Stimulated activated CD4-positive, alpha-beta T cell treated with anti-CD3 and anti-CD28 coated beads, Interleukin-15, amount 100 ng/mL, for 48 hours (primary cell): Measurements from ENCODE around the gene IGSF22.
"Not testable (repeated sequence)": the region's sequence is repeated elsewhere in the genome, so short reads cannot be mapped to it uniquely, and the experiment has no call there.

ENCODE experiments used
- DNase-seq, 2 donors: peaks; one replicate each; pipeline ENCODE4 v3.0.0-alpha.2; 2020; ENCODE audit warnings: low read depth in 2 of 2

The IGSF22 gene

GRCh38 chr11:18691467-18692140, 34.4 kb downstream of the IGSF22 start:
- DNase-seq = not testable (repeated sequence)

DNA sequence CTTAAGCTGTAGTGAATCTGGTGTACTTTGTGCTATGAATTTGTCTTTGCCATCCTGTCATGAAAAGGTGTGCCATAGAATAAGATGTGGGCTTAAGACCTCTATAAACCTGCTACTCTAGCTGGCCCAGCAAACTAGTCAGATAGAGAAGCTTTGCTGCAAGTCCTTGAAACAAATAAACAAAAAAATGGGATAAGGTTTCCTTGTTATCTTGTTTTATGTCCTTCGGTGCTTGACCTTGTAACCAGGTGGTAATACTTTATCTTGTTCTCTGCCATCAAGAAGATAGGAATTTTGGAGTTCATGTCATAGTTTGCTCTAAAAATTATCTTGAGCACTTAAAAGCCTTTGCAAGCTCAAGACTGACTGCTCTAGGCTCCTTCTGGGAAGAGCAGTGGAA, 41.7 kb downstream of the IGSF22 start:
- no peak for DNase-seq

DNA sequence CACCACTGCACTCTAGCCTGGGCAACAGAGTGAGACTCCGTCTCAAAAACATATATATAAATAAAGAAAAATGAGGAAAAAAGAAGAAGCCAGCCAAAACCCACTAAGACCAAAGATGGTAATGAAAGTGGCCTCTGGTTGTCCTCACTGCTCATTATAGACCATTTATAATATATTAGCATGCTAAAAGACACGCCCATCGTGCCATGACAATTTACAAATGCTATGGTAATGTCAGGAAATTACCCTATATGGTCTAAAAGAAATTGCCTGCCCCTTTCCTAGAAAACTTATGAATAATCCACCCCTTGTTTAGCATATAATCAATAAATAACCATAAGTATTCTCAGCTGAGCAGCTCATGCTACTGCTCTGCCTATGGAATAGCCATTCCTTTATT, 43.5 kb downstream of the IGSF22 start:
- DNase-seq = no peak

DNA sequence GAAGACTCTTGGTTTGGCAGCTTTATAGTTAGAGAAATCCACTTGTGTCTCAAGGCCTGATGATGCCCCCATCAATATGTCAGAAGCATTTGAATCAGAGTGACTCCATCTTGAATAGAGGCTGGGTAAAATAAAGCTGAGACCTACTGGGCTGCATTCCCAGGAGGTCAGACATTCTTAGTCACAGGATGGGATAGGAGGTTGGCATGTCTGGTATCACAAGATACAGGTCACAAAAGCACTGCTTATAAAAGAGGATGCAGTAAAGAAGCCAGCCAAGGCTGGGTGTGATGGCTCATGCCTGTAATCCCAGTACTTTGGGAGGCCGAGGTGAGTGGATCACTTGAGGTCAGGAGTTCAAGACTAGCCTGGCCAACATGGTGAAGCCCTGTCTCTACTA, 44.0 kb downstream of the IGSF22 start:
- DNase-seq = not testable (repeated sequence)

DNA sequence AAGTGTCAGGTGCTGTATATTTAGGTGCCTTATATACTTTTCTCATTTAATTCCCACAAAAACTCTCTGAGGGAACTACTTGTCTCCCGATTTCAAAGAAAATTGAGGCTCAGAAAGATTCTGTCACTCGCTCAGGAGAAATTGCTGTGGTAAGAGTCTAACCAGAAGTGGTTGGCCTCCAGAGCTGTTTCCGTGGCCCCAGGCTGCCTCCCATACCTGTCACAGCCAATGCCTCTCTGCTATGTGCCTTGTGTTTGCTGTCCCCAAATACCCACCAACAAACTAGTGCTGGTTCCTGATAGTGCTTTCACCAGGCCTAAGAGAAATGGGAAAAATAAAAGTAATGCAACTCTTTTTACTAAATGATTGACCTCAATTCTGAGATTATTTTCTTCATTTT, 48.4 kb downstream of the IGSF22 start:
- no peak for DNase-seq

DNA sequence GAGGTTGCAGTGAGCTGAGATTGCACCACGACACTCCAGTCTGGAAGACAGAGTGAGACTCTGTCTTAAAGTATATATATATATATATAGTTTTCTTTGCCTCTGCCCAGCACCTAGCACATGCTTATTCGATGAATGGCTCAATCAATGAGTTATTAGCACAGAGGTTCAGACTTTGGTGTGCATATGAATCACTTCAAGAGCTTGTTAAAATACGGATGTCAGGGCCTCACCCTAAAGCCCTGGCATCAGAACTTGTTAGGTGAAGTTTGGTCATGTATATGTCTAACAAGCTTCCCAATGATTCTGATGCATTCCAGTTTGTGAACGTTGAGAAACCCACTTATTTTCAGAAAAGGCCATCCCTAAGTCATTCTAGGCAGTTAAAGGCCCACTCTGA, 49.2 kb downstream of the IGSF22 start:
- no peak for DNase-seq

DNA sequence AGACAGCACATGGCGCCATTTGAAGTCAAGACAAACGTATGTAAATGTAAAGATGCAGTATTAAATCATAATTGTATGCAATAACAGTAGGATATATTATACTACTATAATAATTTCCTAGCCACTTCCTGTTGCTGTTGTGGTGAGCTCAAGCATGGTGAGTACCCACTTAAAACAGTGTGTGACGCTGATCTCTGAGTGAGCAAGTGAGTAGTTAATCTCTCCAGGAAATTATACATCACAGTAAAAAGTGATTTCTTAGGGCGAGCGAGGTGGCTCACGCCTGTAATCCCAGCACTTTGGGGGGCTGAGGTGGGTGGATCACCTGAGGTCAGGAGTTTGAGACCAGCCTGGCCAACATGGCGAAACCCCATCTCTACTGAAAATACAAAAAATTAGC, 53.8 kb downstream of the IGSF22 start:
- DNase-seq = peak; percentile 19

- peak in 1 of 2 donors; percentile 10 for DNase-seq
Observed at GRCh38 chr11:18671246-18671645, 54.7 kb downstream of the IGSF22 start.

DNA sequence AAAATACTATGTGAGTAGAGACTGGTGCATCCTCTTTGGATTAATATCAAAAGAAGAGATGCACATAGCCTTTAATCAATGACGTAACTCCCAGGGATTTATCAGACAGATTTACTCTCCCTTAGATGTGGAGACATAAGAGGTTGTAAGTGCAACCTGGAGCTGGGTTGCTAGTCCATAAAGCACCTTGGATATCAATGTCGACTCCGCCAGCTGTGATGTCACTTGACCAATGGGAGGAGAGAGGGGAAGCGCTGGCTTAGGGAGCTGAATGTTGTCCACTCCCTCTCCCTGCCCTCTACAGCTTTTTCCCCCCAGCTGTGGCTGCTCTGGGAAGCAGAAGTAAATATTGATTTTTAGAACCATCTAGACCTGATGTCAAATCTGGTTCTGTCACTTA, 56.3 kb downstream of the IGSF22 start:
- no peak for DNase-seq

GRCh38 chr11:18669219-18669596, 56.8 kb downstream of the IGSF22 start:
- no peak for DNase-seq

DNA sequence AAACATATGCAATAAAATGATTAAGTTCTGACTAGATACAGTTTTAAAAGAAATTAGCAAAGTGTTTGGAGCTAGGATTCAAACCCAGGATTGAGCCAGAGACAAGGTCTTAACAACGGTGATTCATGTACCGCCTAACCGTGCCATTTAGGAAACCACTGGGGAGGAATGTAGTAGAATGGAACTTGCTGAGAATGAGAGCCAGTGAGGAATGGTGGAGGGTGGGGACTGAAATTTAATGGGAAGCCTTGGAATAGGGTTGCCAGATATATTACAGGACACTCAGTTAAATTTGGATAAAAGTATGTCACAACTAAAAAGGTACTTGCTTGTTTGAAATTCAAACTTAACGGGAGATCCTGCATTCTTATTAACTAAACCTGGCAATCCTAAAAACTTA, 57.9 kb downstream of the IGSF22 start:
- no peak for DNase-seq

GRCh38 chr11:18665353-18665872, 60.6 kb downstream of the IGSF22 start:
- not testable (repeated sequence) for DNase-seq

- no peak for DNase-seq
Observed at GRCh38 chr11:18657673-18658072, 68.3 kb downstream of the IGSF22 start.
